Keratinocyte (primary cell): ENCODE data around the gene ST6GAL1.

Source experiments
- EZH2 ChIP-seq: IDR thresholded peaks from one replicate; pipeline ENCODE4 v1.6.1; 2012; ENCODE audit warnings: inconsistent platforms, mild to moderate bottlenecking, low read length, moderate library complexity
- TF ChIP-seq, protein P1 (sequence below), 3 experiments: IDR thresholded peaks in 1 of 3; conservative IDR thresholded peaks in 1 of 3; optimal IDR thresholded peaks in 1 of 3; 2 replicates in 2 of 3; 3 replicates in 1 of 3; pipeline versions ENCODE3 to v1.5.1; 2011; ENCODE audit warnings: low read length in 3 of 3, mild to moderate bottlenecking in 3 of 3, moderate library complexity in 2 of 3, control low read depth in 1 of 3, inconsistent platforms in 1 of 3; ENCODE audit not compliant: insufficient read depth in 2 of 3; ENCODE audit errors: extremely low read depth in 1 of 3

DNA sequence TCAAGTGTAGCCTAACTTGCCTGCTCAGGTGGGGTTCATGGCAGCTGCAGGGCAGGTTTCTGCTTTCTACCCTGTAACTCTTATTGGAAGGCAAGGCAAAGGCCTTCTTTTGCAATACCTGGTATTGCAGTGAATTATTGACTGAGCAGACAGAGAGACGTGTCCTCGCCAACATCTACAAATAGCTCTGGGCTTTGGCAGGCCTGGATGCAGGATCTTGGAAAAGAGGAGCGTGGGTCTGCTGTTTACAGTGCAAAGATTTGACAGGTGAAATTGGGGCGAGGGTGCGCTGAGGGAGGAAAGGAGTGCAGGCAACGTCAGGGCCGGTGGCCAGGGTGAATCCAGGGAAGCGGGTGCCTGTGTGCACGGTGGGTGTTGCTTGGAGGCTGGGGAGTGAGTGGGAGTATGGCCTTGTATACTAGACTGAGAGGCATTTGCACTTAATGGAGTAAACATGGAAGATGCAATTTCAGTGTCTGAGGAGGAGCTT lies 44.5 kb downstream of the ST6GAL1 start:
- TF ChIP-seq, protein P1, sequence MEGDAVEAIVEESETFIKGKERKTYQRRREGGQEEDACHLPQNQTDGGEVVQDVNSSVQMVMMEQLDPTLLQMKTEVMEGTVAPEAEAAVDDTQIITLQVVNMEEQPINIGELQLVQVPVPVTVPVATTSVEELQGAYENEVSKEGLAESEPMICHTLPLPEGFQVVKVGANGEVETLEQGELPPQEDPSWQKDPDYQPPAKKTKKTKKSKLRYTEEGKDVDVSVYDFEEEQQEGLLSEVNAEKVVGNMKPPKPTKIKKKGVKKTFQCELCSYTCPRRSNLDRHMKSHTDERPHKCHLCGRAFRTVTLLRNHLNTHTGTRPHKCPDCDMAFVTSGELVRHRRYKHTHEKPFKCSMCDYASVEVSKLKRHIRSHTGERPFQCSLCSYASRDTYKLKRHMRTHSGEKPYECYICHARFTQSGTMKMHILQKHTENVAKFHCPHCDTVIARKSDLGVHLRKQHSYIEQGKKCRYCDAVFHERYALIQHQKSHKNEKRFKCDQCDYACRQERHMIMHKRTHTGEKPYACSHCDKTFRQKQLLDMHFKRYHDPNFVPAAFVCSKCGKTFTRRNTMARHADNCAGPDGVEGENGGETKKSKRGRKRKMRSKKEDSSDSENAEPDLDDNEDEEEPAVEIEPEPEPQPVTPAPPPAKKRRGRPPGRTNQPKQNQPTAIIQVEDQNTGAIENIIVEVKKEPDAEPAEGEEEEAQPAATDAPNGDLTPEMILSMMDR (optimal IDR thresholded peaks at IDR 0.05 in 1 of 3, IDR thresholded peaks at IDR 0.05 in 1 of 3, conservative IDR thresholded peaks at IDR 0.05 in 1 of 3; ENCODE audit: extremely low read depth in 1 of 3, insufficient read depth in 2 of 3, low read length in 3 of 3) = no peak
- TF ChIP-seq EZH2 = no peak
